GM12865 (cell line): ENCODE results near the gene WFDC6.
"Not testable (repeated sequence)": the region's sequence is repeated elsewhere in the genome, so short reads cannot be mapped to it uniquely, and the experiment has no call there.

Experiments
- DNase-seq: peaks from one replicate; pipeline ENCODE4 v3.0.0; 2010; ENCODE audit warnings: low read depth
- H3K4me3 ChIP-seq: 2 replicates; pipeline ENCODE4 v1.5.1; 2011; ENCODE audit warnings: mild to moderate bottlenecking, low read depth, low read length, control low read depth
- TF ChIP-seq, protein P1 (sequence below): IDR thresholded peaks from 2 replicates; pipeline ENCODE4 v1.5.1; 2011; ENCODE audit warnings: low read length, control low read depth, low read depth, inconsistent platforms; ENCODE audit not compliant: insufficient read depth; ENCODE audit errors: missing control alignments

Gene WFDC6

DNA sequence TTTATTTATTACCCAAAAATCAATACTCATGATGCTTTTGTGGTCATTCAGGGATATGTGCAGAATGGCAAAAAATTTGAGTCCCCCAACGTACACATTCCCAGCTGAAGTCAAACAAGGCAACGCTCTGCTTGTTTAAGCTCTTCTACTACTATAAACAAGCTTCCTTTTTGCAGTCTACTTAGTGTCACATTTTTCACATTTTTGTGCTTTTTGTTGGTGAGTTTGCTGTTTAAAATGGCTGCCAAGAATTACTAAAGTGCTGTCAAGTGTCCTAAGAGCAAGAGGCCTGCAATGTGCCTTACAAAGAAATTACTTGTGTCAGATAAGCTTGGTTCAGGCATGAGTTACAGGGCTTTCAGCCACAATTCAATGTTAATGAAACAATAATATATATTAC is 37.7 kb upstream of the WFDC6 start:
- DNase-seq, result no peak
- TF ChIP-seq, protein P1, sequence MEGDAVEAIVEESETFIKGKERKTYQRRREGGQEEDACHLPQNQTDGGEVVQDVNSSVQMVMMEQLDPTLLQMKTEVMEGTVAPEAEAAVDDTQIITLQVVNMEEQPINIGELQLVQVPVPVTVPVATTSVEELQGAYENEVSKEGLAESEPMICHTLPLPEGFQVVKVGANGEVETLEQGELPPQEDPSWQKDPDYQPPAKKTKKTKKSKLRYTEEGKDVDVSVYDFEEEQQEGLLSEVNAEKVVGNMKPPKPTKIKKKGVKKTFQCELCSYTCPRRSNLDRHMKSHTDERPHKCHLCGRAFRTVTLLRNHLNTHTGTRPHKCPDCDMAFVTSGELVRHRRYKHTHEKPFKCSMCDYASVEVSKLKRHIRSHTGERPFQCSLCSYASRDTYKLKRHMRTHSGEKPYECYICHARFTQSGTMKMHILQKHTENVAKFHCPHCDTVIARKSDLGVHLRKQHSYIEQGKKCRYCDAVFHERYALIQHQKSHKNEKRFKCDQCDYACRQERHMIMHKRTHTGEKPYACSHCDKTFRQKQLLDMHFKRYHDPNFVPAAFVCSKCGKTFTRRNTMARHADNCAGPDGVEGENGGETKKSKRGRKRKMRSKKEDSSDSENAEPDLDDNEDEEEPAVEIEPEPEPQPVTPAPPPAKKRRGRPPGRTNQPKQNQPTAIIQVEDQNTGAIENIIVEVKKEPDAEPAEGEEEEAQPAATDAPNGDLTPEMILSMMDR, result no peak
- H3K4me3 ChIP-seq, result no peak overlapping the region

DNA sequence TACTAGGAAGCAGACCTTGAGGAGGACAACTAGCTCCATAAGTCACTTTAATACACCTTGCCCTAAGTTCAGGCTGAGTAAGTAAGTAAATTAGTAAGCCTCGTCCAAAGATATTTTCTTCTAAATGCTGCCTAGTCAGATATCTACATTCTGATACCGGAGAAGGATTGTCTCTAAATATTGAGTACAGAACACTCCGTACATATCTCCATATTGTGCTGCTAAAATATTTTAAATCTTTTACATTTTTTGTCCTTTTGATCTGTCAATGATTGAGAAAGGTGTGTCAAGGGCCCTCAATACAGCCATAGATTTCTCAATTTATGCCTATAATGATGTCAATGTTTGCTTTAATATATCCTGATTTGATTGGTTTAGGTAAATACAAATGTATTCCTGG is 36.6 kb upstream of the WFDC6 start:
- TF ChIP-seq, protein P1, result no peak
- DNase-seq, result no peak

DNA sequence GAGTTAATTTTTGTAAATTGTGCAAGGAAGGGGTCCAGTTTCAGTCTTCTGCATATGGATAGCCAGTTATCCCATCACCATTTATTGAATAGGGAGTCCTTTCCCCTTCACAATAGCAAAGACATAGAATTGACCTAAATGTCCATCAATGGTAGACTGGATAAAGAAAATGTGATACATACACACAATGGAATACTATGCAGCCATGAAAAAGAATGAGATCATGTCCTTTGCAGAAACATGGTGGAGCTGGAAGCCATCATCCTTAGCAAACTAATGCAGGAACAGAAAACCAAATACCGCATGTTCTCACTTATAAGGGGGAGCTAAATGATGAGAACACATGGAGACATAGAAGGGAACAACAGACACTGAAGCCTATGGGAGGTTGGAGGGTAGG is 30.4 kb upstream of the WFDC6 start:
- not testable (repeated sequence) for DNase-seq, H3K4me3 ChIP-seq

More for the DNA sequence above, 36.6 kb upstream of the WFDC6 start:
- H3K4me3 ChIP-seq, result no peak overlapping the region

DNA sequence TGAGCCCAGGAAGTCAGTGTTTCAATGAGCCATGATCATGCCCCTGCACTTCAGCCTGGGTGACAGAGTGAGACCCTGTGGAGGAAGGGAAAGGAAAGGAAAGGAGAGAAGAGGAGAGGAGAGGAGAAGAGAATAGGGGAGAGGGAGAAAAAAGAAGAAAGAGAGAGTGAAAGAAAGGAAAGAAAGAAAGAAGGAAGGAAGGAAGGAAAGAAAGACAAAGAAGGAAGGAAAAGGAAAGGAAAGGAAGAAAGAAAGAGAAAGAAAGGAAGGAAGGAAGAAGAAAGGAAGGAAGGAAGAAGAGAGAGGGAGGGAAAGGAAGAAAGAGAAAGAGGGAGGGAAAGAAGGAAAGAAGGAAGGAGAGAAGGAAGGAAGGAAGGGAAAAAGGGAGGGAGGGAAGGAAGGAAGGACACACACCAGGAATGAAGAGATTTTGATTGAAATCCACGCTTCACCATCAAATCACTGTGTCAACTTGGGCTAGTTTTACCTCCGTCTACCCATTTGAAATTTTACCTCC is 25.5 kb upstream of the WFDC6 start:
- no peak for DNase-seq
- TF ChIP-seq, protein P1, result no peak
- H3K4me3 ChIP-seq, result no peak overlapping the region

DNA sequence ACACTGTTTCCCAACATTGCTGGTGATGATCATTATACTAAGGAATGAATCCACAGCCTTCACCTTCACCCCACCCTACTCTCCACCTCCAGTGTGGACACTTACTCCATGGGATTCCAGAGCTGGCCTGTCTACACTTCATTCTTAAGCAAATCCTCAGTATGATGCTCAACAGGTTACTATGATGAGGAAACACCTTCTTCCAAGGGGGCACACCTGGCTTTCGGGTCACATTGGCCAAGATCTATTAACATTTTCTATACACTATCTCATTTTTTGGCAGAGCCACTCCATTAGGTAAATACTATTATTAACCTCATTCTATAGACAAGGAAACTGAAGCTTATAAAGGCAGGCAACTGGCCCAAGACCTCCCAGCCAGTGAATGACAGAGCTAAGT is 15.9 kb upstream of the WFDC6 start:
- no peak overlapping the region for H3K4me3 ChIP-seq
- TF ChIP-seq, protein P1, result no peak
- no peak for DNase-seq

DNA sequence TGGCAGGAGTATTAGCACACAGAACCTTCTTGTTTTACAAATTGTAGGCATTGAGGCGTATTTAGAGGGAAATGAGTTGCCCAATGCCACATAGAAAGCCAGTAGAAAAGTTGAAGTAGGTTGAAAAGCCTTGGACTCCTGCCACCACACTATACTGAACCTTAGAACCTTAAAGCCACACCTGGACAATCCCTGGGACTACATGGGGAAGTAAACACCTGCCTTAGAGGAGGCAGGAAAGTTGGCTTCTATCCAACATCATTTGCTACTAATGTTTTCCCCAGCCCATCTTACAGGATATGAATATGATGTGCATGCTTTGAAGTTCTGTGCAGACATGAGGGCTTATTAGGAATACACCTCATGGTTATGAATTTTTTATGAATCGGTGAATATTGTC is 13.2 kb upstream of the WFDC6 start:
- H3K4me3 ChIP-seq, result no peak overlapping the region
- TF ChIP-seq, protein P1, result no peak
- no peak for DNase-seq

DNA sequence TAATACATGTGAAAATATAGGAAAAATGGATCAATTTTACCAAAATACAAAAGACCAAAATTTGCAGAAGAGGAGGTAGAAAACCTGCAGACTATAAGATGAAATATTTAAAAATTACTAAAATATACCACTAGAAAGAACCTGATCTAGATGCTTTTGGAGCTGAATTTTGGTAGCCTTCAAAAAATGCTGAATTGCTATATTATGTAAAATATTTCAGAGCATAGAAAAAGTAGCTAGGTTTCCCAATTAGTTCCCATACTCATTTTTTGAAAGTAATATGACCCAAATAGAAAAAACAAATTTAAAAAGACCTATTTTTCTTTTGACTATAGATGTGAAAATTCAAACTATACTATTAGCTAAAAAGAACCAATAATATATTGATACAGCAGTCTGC is 11.5 kb upstream of the WFDC6 start:
- H3K4me3 ChIP-seq, result no peak overlapping the region
- no peak for DNase-seq
- TF ChIP-seq, protein P1, result no peak
